Left lung (tissue), 10 donors: ENCODE results near the gene SCN11A. TPM values are rescaled to one million over a fixed set of nuclear protein-coding genes. Genes with fewer than 3 reads are reported as not detected.

Experiments
- ATAC-seq: fragments of 200-7000 bp; cut with Tn5 transposase; one replicate; pipeline ENCODE4 v1.9.1; 2020; ENCODE audit warnings: moderate library complexity
- DNase-seq, 4 donors: peaks; one replicate each; pipeline ENCODE4 v3.0.0-alpha.2; 2013 to 2020
- H3K27ac ChIP-seq, 2 donors: fragments of 200-600 bp; sonication (generic) in 1 of 2; one replicate each; pipeline versions ENCODE4 v1.5.0 to v1.8.0; 2020 to 2021
- H3K27me3 ChIP-seq, 2 donors: fragments of 200-600 bp; sonication (generic) in 1 of 2; one replicate each; pipeline versions ENCODE4 v1.5.0 to v1.8.0; 2020 to 2021
- H3K36me3 ChIP-seq, 2 donors: fragments of 200-600 bp; sonication (generic) in 1 of 2; one replicate each; pipeline versions ENCODE4 v1.5.0 to v1.8.0; 2020 to 2021
- H3K4me1 ChIP-seq, 2 donors: fragments of 200-600 bp; one replicate each; pipeline ENCODE4 v1.8.0; 2021
- H3K4me3 ChIP-seq, 2 donors: fragments of 200-600 bp; sonication (generic) in 1 of 2; one replicate each; pipeline versions ENCODE4 v1.5.0 to v1.8.0; 2020 to 2021; ENCODE audit warnings: mild to moderate bottlenecking in 1 of 2
- H3K9me3 ChIP-seq, 2 donors: fragments of 200-600 bp; sonication (generic) in 1 of 2; one replicate each; pipeline versions ENCODE4 v1.5.0 to v1.8.0; 2020 to 2021
- CTCF ChIP-seq, 2 donors: fragments of 200-600 bp; sonication (generic) in 1 of 2; IDR thresholded peaks; one replicate each; pipeline versions ENCODE4 v1.5.0 to v1.8.0; 2021; ENCODE audit warnings: antibody characterized with exemption in 2 of 2
- intact Hi-C, 2 donors: fragments of 100-400 bp; cut with DNase I; formaldehyde crosslinking; loops; one replicate each; pipeline versions ENCODE4 v1.11.2 to v1.14.2; 2022
- polyA plus RNA-seq, 6 donors: library from polyadenylated mRNA; unstranded; fragments of 120-200 nt; gene quantifications; one replicate each; pipeline ENCODE4 v1.2.1, GENCODE V29; 2013; ENCODE audit not compliant: insufficient read length in 6 of 6
- total RNA-seq, 2 donors: library from RNA; stranded (reverse); fragmentation: NEBNext Ultra II Directional; extraction: Animal tissue kit (Norgen Biotek cat#: 25700); gene quantifications; one replicate each; pipeline ENCODE4 v1.2.1, GENCODE V29; 2021
- donor health status: DM: no; HTN: yes; CAD: no.
- donor health status: DM: no; HTN: no; CAD: no.

Gene SCN11A
- total and polyA plus RNA-seq, 8 donors, result 0.06 to 1.3 (median 0.81) TPM

GRCh38 chr3:39013289-39013688 lies 38.5 kb downstream of the SCN11A start:
- intact Hi-C loops, result no loop called here
- Histone ChIP-seq H3K27ac (no peak overlapping the region), H3K4me1 (no peaks in the 10 kb centered on the region), H3K4me3 (no peak overlapping the region), H3K36me3 (no peaks in the 10 kb centered on the region), H3K27me3 (no peaks in the 10 kb centered on the region), H3K9me3 (peaks cover 0 to 4% of the 10 kb centered on the region in 2 donors)
- no peak for TF ChIP-seq CTCF (IDR thresholded peaks at IDR 0.05)
- ATAC-seq (no peak), DNase-seq (no peak)

GRCh38 chr3:39011191-39011736 lies 40.5 kb downstream of the SCN11A start:
- DNase-seq (no peak), ATAC-seq (no peak)
- no peaks in the 10 kb centered on the region for H3K27me3 ChIP-seq
- intact Hi-C loops, result no loop called here
- H3K4me1 ChIP-seq, result no peaks in the 10 kb centered on the region
- no peak overlapping the region for H3K4me3 ChIP-seq
- TF ChIP-seq CTCF (IDR thresholded peaks at IDR 0.05), result no peak
- H3K27ac ChIP-seq, result no peak overlapping the region
- H3K36me3 ChIP-seq, result no peaks in the 10 kb centered on the region
- H3K9me3 ChIP-seq, result peaks cover 0 to 4% of the 10 kb centered on the region in 2 donors

- TF ChIP-seq CTCF (IDR thresholded peaks at IDR 0.05), result no peak
- Histone ChIP-seq H3K4me3 (no peak overlapping the region), H3K9me3 (peaks cover 0 to 4% of the 10 kb centered on the region in 2 donors), H3K4me1 (no peaks in the 10 kb centered on the region), H3K27ac (no peak overlapping the region), H3K36me3 (no peaks in the 10 kb centered on the region), H3K27me3 (no peaks in the 10 kb centered on the region)
- ATAC-seq, result no peak
- DNase-seq, result no peak
- intact Hi-C loops, result no loop called here
Measured at GRCh38 chr3:39005295-39005694, 46.4 kb downstream of the SCN11A start.

Other genes starting within 250 kb of the SCN11A start
- not detected for gene SCN10A, start 235.7 kb downstream of the SCN11A start, total RNA-seq
- not detected for gene SCN10A, start 235.7 kb downstream of the SCN11A start, polyA plus RNA-seq
- 10 to 100 TPM; 25.1 to 29.0 TPM for gene WDR48, start 72 bp upstream of the SCN11A start, total RNA-seq
- 10 to 100 TPM; 63.0 to 89.8 (median 68.6) TPM for gene WDR48, start 72 bp upstream of the SCN11A start, polyA plus RNA-seq
- 10 to 100 TPM; 62.5 to 63.2 TPM for gene GORASP1, start 55.7 kb upstream of the SCN11A start, total RNA-seq
- 10 to 100 TPM; 57.9 to 73.9 (median 64.5) TPM for gene GORASP1, start 55.7 kb upstream of the SCN11A start, polyA plus RNA-seq
- gene TTC21A, start 55.7 kb upstream of the SCN11A start, total RNA-seq, result 10 to 100 TPM in 1 of 2 donors, 1 to 10 TPM in 1; 7.1 to 10.6 TPM
- gene TTC21A, start 55.7 kb upstream of the SCN11A start, polyA plus RNA-seq, result 10 to 100 TPM in 5 of 6 donors, 1 to 10 TPM in 1; 9.8 to 21.8 (median 16.4) TPM
- 10 to 100 TPM; 24.1 to 33.7 TPM for gene CSRNP1, start 101.6 kb upstream of the SCN11A start, total RNA-seq
- gene CSRNP1, start 101.6 kb upstream of the SCN11A start, polyA plus RNA-seq, result 10 to 100 TPM in 4 of 6 donors, 1 to 10 TPM in 2; 6.0 to 23.9 (median 13.2) TPM
- under 1 TPM; 0.09 to 0.18 TPM for gene XIRP1, start 140.7 kb upstream of the SCN11A start, total RNA-seq
- under 1 TPM; 0.03 to 0.14 (median 0.06) TPM for gene XIRP1, start 140.7 kb upstream of the SCN11A start, polyA plus RNA-seq
- 1 to 10 TPM; 4.6 to 6.4 TPM for gene CX3CR1, start 228.1 kb upstream of the SCN11A start, total RNA-seq
- gene CX3CR1, start 228.1 kb upstream of the SCN11A start, polyA plus RNA-seq, result 1 to 10 TPM; 1.8 to 5.7 (median 4.4) TPM